Renal cortical epithelial cell (primary cell): Measurements from ENCODE around the gene SPTBN1. TPM values are rescaled to one million over a fixed set of nuclear protein-coding genes. Genes with fewer than 3 reads are reported as not detected.
"Not testable (repeated sequence)": the region's sequence is repeated elsewhere in the genome, so short reads cannot be mapped to it uniquely, and the experiment has no call there.

Source experiments
- DNase-seq: peaks from one replicate; pipeline ENCODE4 v3.0.0-alpha.2; 2011; ENCODE audit warnings: low read depth
- total RNA-seq: library from RNA; depleted of rRNA; stranded (reverse); fragments of >200 nt; gene quantifications from 2 replicates; pipeline ENCODE4 v1.2.3, GENCODE V29; 2014

SPTBN1 gene
- total RNA-seq, 1 donor from 2014 or later, result 447 TPM

DNA sequence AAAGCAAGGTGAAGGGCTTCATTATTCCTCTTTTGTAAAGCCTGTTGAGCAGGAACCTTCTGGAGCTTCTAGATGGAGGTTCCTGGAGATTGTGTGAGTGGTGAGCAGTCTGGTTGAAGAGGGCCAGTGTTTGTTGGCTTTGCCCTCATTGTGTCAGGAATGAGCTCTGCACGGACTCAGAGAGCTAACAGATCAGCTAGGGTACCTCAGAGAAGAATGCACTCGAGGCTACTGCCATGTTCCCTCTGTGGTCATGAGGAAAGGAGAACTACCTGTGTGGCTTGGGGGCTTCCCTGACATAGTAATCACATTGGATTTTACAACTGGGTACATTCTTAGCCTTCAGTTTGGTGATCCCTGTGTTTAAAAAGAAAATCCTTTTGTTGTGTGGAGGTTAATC lies 46.6 kb downstream of the SPTBN1 start:
- DNase-seq, result no peak

DNA sequence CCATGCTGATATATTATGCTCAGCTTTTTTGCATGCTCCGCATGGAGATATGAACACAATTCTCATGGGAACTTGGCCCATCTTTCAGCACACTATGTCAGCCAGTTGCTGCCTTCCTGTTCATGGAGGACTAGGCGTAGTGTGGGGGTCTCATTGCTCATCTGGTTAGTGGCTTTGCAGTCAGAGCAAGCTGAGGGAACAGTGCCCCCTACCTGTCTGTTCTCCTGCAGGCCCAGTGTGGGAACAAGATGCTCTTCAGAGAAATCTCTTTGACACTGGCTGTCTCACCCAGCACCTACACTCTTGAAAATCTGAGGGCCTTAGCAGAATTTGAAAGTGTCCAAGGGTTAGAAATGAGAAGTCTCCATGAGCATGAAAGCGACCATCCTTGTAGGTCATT lies 47.1 kb downstream of the SPTBN1 start:
- DNase-seq, result no peak

DNA sequence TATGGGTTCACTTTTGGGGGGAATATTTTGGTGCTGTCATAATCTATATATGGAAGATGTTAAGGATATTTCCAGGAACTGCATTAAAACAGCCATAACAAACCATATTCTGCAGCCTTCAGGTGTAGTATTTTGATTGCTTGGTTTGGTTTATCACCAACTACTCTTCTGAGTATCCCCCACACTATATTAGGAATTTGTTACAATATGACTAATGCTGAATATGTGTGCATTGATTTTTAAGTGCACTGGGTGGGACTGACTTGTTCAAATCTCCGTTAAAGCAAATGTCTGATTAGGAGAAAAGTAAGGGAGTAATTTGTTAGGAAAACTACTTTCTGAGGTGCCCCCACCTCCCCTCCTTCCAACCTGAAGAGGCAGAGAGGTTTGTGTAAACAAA lies 47.7 kb downstream of the SPTBN1 start:
- DNase-seq, result no peak

DNA sequence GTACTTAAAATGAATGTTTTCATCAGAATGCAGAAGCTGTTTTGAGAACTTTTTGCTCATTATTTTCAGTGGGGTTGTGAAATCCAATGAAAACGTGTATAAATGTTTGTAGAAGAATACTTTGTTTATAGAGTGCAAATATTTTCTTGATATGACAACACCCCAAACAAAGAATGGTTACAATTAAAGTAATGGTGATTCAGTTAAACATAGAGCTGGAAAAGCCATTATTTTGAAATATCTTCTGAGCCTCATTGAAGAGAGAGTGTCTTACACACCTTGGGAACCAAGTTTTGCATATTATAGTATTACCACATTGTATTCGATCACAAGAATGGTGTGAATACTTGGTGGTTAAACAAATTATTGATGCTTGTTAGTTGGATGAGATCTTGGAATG lies 48.7 kb downstream of the SPTBN1 start:
- no peak for DNase-seq

DNA sequence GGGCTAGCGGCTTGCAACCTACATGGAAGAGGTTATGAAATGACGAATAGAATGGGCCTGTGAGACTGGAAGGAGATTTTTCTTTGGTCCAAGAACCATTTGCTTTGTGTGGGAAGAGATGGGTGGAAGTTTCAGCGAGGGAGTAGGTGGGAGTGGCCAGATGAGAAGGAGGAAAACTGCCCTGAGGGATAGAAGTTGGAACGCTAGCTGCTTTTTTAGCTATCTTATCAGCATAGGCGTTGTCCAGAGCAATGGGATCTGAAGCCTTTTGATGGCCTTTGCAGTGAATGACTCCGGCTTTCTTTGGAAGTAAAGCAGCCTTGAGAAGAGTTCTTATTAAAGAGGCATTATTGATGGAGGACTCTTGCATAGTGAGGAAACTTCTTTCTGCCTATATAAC lies 52.4 kb downstream of the SPTBN1 start:
- no peak for DNase-seq

DNA sequence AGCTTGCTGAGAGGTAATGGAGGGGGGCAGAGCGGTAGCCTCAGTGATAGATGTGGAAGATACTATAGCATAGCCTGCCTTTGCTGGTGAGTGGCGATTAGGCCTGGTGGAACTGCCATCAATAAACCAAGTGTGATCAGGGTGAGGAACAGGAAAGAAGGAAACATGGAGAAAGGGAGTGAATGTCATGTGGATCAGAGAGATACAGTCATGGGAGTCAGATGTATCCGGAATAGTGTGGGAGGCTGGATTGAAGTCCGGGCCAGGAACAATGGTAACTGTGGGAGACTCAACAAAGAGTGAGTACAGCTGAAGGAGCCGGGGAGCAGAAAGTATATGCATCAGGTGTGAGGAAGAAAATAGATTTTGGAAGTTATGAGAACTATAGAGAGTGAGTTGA lies 52.9 kb downstream of the SPTBN1 start:
- not testable (repeated sequence) for DNase-seq

DNA sequence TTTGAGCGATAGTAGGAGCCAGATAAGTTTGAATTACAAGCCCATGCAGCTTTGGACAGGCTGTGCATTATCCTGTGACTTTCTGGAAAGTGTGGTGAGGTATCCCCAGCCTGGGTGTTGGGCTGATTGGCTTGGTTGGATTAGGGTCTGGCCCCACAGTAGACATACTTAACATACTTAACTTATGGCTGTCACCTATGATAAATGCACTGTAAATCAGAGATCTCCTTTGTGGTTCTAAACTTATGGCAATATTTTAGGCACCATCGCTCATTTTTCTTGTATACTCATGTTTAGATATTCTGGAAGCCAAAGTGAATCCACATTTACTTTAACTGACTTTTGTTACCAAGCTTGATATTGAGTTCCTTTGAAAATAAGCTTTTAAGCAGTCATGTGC lies 54.8 kb downstream of the SPTBN1 start:
- DNase-seq, result no peak

DNA sequence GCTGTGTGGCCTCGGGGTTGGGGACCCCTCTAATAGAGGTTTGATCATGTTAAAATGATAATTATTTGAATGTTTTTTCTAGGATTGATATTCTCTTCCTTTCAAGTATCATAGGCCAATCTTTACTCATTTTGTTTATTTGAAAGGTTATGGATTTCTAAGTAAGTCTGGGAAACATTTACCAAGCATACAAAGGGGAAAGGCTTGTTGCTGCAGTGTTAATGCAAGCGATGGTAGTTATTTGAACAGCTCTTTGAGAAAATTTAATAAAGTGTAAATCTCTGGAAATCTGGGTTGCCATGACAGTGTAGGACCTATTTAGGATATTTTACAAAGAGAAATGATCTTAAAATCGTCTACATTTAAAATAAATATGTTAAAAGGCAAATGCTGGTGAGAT lies 56.1 kb downstream of the SPTBN1 start:
- DNase-seq, result no peak

DNA sequence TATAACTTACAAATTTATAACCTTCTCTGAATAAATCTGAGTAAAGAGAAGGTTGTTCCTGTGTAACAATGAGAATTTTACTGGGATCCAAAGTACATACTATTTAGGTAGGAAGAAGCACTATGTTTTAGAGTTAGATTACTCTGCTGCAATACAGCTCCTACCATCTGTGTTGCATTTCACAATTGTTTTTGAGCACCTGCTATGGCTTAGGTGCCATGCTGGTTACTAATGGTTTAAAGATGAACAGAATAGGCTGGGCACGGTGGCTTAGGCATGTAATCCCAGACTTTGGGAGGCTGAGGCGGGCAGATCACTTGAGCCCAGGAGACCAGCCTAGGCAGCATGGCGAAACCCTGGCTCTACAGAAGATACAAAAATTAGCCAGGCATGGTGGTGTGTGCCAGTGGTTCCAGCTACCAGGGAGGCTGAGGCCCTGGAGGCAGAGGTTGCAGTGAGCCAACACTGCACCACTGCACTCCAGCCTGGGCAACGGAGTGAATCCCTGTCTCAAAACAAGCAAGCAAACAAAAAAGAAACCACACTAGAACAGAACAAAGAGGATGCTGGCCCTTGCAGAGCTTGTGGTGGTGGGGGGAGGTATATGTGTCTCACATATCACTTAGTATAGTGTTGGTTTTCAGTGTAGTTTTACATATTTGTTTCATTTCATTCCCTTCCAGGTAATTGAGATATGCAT lies 56.7 kb downstream of the SPTBN1 start:
- peak; percentile 26 for DNase-seq

DNA sequence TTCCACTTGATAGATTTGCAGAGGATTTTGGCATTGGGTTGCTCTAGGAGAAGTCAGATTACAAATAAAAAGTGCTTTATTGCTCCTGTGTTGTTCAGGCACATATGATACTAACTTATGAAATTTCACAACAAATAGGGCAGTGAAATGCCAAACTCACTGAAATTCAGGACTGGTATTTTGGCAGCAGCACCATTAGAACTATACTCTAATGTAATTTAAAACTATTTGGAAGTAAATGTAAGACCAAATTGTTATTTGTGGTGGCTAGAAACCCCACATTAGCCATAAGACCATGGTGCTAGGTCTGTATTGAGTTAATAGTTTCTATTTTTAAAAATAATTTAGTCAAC lies 57.2 kb downstream of the SPTBN1 start:
- DNase-seq, result no peak

DNA sequence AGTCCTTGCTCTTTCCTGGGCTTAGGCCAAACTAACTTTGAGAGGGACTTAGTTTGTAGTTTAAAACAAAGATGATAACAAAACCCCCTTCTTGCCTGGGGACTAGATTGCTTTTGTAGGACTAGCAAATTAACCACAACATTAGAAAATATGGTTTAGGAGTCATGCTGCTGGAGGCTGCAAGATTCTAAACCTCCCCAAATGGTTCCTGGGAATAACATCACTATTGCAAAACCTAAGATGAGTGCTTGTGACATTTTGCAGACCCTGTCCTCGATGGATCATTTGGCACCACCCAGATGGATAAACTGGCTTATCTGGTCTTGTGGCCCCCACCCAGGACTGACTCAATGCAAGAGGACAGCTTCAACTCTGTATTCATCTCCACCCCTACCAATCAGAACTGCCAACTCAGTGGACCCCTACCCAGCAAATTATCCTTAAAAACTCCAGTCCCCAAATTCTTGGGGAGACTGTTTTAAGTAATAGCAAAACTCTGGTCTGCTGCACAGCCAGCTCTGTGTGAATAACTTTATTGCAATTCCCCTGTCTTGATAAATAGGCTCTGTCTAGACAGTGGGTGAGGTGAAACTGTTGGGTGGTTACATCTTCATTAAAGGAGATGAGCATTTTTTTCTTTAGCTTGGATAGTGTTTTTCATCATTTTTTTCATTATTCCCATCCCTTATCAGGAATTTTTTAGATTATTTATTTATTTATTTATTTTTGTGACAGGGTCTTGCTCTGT lies 58.9 kb downstream of the SPTBN1 start:
- DNase-seq, result no peak

DNA sequence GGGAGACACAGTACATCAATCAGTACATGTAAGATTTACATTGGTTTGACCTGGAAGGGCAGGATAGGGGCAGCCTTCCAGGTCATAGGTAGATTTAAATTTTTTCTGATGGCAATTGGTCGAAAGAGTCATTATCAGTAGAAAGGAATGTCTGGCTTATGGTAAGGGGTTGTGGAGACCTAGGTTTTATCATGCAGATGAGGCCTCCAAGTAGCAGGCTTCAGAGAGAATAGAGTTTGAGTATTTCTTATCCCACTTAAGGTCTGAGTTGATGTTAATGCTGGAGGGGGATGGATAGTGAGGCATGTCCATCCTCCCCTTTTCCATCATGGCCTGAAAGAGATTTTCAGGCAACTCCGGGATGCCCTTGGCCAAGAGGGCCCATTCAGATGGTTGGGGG lies 60.7 kb downstream of the SPTBN1 start:
- DNase-seq, result no peak

DNA sequence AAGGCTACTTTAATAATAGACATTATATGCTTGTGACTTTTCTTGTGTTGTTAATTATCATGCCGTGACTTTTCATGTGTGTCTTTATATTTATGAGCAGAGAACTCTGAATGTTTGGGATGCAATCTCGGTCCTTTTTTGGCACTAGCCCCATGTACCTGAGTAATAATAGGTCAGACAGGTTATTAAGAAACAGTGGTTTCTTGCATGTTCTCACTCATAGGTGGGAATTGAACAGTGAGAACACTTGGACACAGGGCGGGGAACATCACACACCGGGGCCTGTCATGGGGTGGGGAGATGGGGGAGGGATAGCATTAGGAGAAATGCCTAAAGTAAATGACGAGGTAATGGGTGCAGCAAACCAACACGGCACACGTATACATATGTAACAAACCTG lies 61.9 kb downstream of the SPTBN1 start:
- DNase-seq, result not testable (repeated sequence)

DNA sequence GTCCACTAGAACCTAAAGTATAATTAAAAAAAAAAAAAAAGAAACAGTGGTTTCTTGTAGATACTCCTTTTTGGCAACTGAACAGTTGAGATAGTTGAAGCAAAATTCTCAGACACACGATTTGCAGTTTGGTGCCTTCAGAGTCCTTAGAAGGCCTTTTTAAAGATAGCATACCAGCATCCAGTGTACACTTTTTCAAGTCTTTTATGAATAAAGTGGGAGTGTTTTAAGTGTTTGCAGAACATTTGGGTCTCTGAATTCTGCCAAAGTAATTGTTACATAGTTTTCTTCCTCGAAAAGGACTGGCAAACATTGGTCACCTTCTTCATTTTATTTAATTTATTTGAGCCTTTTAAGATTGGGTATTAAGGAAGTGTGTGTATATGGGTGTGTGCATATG lies 62.3 kb downstream of the SPTBN1 start:
- no peak for DNase-seq

DNA sequence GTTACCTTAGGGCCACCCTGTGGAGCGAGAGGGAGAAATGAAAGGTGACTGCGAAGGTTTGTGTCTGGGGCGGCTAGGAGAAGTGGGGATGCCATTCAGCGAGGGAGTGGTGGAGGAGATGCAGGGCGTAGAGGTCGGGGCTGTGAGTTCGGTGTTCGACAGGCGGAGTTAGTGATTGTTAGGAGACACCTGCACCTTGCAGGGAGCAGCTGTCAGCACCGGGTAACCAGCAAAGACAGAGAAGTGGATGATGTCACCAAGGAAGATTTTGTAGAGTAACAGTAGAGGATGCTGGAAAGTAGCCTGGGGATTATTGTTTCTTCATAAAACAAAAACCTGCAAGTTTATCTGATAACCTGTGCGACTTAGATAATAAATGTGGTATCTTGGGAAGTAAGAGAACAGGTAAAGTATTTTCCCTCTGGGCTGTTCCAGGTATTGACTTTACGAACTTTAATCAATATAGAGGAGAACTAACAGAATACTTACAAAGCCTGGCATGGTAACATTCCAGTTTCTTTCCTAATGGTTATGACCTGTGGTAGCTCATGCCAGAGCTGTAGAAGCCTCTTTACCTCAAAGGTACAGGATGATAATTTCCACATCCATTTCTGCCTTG lies 63.8 kb downstream of the SPTBN1 start:
- DNase-seq, result no peak

DNA sequence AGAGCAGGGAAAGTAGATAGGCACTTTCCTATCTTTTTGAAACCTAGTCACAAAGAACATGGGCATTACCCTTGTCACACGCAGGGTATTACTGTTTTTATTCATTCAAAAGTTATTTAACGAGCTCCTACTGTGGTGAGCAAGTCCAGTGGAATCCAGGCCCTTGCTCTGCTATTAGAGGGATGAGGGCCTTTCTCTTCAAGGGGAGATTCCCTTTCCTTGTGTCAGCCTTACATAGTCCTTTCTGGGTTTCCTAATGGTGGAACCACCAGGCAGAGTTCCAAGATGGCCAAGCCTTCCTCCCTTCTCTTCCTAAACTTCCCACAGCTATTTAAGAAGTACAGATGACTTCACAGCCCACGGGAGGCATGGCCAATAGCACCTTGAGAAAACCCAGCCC lies 64.6 kb downstream of the SPTBN1 start:
- peak; percentile 89 for DNase-seq

DNA sequence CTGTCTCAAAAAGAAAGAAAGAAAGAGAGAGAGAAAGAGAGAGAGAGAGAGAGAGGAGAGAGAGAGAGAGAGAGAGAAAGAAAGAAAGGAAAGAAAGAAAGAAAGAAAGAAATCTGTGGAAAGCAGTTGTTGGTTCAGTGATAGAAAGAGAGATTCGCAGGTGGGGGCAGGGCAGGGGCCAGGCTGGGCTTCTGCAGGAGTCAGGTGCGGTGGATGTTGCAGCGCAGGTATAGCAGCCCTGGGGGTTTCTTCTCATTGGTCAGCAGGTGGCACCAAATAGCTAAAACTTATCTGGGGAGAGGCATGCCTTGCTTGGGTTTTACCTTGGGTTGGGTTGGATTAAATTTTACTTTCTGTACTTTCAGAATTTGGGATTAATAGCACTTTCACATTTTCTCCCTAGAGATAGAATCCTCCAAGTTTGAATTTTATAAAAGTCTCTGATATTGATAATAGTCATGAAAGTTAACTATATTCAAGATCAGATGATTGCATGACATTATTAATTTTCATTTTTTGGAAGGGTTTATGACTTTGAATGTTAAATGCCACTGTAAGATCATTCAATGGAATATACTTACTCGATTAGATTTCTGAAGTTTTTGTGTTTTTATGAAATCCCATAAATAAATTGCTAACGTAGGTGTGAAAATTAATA lies 66.6 kb downstream of the SPTBN1 start:
- peak; percentile 62 for DNase-seq

DNA sequence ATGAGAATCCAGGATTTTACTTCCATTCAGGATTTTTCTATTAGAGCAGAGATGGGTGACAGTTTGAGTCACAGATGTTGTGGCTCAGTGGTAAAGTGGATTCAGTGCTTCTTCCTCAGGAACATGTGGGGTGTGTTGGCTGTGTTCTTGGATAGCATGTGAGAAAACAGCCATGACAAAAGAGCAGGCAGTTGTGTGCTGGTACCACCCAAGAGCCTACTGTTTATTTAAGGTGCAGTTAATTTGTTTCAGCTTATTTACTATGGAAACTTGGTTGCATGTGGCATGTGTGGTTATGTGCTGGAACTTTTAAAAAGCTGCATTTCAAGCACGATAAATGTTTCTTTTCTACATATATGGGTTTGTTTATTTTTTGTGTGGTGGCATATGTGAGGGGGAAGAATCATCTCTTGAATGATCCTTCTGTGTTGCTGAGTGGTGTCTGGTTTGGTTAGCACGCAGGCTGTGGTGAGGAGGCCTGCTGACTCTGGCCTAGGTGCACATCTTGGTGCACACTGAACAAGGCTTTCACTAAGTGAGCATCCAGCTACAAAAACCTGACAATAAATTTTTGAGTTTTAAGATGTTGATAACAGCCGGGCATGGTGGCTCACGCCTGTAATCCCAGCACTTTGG lies 67.3 kb downstream of the SPTBN1 start:
- DNase-seq, result no peak

DNA sequence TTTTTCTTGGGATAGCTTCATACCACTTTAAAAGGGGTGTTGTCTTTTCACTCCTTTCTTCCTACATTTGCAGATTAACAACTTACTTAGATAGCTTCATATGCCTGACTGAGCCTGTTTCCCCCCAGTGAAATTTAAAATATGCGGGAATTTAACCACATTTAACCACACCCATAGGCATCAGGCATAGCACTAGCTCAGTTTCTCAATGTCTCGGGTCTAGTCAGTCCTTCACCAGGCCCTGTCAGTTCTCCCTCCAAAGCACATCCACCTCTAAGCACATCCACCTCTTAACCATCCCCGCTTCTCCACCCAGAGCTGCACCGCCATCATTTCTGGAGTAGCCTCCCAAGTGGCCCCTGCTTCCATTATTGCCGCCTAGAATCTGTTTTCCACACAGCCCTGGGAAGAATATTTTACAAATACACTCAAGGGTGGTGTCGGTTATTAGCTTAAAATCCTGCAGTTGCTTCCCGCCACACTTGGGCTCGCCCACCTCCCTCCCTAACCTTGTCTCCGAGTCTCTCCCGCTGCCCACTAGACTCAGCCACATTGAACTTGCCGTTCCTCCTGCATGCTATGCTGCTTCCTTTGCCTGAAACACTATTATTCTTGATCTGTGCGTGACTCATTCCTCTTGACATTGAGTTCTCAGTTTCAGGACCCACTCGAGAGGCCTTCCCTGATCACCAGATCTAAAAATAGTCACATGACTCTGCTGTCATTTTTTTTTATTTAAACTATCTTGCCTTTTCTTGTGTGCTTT lies 68.3 kb downstream of the SPTBN1 start:
- DNase-seq, result peak; percentile 92

DNA sequence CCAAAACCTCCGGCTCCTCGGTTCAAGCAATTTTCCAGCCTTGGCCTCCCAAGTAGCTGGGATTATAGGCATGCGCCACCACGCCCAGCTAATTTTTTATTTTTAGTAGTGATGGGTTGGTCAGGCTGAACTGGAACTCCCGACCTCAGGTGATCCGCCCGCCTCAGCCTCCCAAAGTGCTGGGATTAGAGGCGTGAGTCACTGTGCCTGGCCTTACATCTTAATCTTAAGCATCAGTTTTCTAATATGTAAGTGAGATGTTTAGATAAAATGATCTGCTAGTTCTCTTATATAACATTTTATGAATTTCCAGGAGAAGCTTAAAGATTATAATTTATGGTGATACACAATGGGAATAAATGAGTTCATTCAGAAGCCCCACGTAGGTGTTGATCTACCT lies 69.2 kb downstream of the SPTBN1 start:
- DNase-seq, result no peak

DNA sequence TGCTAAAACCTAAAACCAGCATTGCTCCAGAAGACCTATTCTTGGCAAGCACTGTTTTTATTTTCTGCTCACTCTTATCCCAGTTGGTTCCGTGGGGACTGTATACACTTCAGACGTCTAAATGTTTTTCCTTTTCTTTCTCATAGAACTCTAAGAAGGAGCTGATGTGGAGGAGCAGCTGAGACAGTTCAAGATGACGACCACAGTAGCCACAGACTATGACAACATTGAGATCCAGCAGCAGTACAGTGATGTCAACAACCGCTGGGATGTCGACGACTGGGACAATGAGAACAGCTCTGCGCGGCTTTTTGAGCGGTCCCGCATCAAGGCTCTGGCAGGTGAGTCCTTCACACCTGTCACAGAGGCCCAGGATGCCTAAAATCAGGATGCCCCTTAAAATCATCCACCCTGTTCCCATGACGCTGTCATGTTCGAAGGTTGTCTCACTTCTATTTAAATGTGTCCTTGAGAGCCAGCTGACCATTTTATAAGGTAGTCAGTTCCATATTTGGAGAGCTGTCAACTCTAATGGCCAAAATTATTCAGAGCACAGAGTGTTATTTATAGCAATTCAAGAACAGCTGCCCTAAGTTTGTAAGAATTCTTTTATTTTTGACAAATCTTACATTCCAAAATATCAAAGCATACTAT lies 70.2 kb downstream of the SPTBN1 start:
- DNase-seq, result no peak
